Keratinocyte (primary cell): ENCODE results near the gene PARP14.

Experiments
- EZH2 ChIP-seq: IDR thresholded peaks from one replicate; pipeline ENCODE4 v1.6.1; 2012; ENCODE audit warnings: inconsistent platforms, mild to moderate bottlenecking, low read length, moderate library complexity
- TF ChIP-seq, protein P1 (sequence below), 3 experiments: IDR thresholded peaks in 1 of 3; conservative IDR thresholded peaks in 1 of 3; optimal IDR thresholded peaks in 1 of 3; 2 replicates in 2 of 3; 3 replicates in 1 of 3; pipeline versions ENCODE3 to v1.5.1; 2011; ENCODE audit warnings: low read length in 3 of 3, mild to moderate bottlenecking in 3 of 3, moderate library complexity in 2 of 3, control low read depth in 1 of 3, inconsistent platforms in 1 of 3; ENCODE audit not compliant: insufficient read depth in 2 of 3; ENCODE audit errors: extremely low read depth in 1 of 3

DNA sequence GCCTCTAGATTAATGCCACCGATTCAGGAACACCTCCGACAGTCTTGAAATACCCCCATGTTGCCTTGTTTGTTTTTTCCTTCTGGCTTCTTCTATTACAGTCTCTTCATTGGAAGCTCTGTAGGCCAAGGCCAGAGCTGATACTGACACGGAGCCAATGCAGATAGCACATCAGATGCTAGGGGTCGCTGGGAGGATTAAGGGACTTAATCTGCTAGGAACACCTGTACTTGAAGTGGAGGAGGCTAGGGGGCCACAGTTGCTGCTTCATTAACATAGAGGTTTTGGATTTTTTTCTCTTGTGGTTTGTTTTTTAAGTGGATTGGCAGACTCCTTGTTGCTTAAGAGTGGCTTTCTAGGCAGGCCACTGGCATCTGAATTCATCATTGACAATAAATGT lies 49.6 kb downstream of the PARP14 start:
- TF ChIP-seq, protein P1, sequence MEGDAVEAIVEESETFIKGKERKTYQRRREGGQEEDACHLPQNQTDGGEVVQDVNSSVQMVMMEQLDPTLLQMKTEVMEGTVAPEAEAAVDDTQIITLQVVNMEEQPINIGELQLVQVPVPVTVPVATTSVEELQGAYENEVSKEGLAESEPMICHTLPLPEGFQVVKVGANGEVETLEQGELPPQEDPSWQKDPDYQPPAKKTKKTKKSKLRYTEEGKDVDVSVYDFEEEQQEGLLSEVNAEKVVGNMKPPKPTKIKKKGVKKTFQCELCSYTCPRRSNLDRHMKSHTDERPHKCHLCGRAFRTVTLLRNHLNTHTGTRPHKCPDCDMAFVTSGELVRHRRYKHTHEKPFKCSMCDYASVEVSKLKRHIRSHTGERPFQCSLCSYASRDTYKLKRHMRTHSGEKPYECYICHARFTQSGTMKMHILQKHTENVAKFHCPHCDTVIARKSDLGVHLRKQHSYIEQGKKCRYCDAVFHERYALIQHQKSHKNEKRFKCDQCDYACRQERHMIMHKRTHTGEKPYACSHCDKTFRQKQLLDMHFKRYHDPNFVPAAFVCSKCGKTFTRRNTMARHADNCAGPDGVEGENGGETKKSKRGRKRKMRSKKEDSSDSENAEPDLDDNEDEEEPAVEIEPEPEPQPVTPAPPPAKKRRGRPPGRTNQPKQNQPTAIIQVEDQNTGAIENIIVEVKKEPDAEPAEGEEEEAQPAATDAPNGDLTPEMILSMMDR (optimal IDR thresholded peaks at IDR 0.05 in 1 of 3, IDR thresholded peaks at IDR 0.05 in 1 of 3, conservative IDR thresholded peaks at IDR 0.05 in 1 of 3; ENCODE audit: extremely low read depth in 1 of 3, insufficient read depth in 2 of 3, low read length in 3 of 3) = no peak
- TF ChIP-seq EZH2 = no peak
